Measurements from ENCODE around the gene FOXP2. TPM values are rescaled to one million over a fixed set of nuclear protein-coding genes. Genes with fewer than 3 reads are reported as not detected.

FOXP2 gene
- total and polyA plus RNA-seq, 9 of the 15 experiments (the other 6 are each of a cell fraction or from before 2014, with no cell fraction given), result not detected

DNA sequence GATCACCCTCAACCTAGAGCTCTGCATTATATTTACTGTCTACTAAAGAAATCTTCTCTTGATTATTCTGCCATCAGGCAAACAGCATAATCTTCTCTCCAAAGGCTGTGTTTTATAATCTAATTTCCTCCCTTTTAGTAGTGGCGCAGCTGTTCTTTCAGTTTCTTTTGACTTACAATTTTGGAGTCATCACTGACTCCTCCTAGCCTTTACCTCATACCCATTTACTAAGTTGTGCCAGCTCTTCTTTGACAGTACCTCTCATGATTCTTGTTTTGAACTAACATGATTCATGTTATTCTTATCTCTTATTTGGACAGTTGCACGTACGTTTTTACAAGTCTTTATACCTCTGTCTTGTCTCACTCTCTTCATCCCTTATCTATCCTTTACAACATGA lies 113.0 kb downstream of the FOXP2 start:
- H2AFZ ChIP-seq (ENCODE audit: low read depth, low read length), result no peak overlapping the region
- 2% methylated on average over 3 of the region's 3 CpGs for WGBS (ENCODE audit: insufficient coverage, low coverage, missing lambda C conversion rate)
- H3K4me3 ChIP-seq, result no peak overlapping the region
- H3K27me3 ChIP-seq (ENCODE audit: control insufficient read depth in 2 of 2, insufficient read depth in 2 of 2, low read length in 2 of 2), result no peaks in the 10 kb centered on the region
- DNase-seq (ENCODE audit: extremely low read depth in 1 of 4, low spot score in 3 of 4) (no peak), FAIRE-seq (no peak), ATAC-seq (no peak)
- no peaks in the 10 kb centered on the region for H3K9me1 ChIP-seq (ENCODE audit: control insufficient read depth, insufficient read depth, low read length)
- ChIA-PET POLR2A (no interaction called here), CTCF (ENCODE audit: low intra/inter-chr PET ratio) (no interaction called here)
- intact Hi-C loops (cut with micrococcal nuclease) (no loop called here), in situ Hi-C loops (cut with MboI) (no loop called here)
- H3K4me1 ChIP-seq (replicated peaks in 1 of 2; ENCODE audit: control insufficient read depth in 2 of 2, insufficient read depth in 2 of 2, low read length in 2 of 2), result no peaks in the 10 kb centered on the region
- TF ChIP-seq FOSL1 (tag; conservative IDR thresholded peaks at IDR 0.05) (no peak), KLF1 (tag; IDR thresholded peaks at IDR 0.05) (no peak)
- no peaks in the 10 kb centered on the region for H3K9me3 ChIP-seq (replicated peaks; ENCODE audit: control insufficient read depth, insufficient read depth, low read depth, low read length)
- H3K9ac ChIP-seq (ENCODE audit: insufficient read depth in 1 of 2, low read depth in 2 of 2, low read length in 2 of 2), result no peak overlapping the region
- no peaks in the 10 kb centered on the region for H4K20me1 ChIP-seq (replicated peaks; ENCODE audit: control insufficient read depth, insufficient read depth, low read length)
- no peaks in the 10 kb centered on the region for H3K79me2 ChIP-seq (ENCODE audit: control insufficient read depth, insufficient read depth, low read length)
- no TSS peak for BruUV-seq (replicated peaks)
- H3K27ac ChIP-seq (ENCODE audit: extremely low read depth, low read depth, low read length), result no peak overlapping the region
- H3K4me2 ChIP-seq (ENCODE audit: insufficient read depth, low read length), result no peak overlapping the region
- no peaks in the 10 kb centered on the region for H3K36me3 ChIP-seq (ENCODE audit: control insufficient read depth, insufficient read depth, low read length)

GRCh38 chr7:114530057-114530611 lies 115.5 kb downstream of the FOXP2 start:
- ChIA-PET CTCF (ENCODE audit: low intra/inter-chr PET ratio) (no interaction called here), POLR2A (no interaction called here)
- Histone ChIP-seq H3K4me1 (replicated peaks in 1 of 2; ENCODE audit: control insufficient read depth in 2 of 2, insufficient read depth in 2 of 2, low read length in 2 of 2) (no peaks in the 10 kb centered on the region), H3K27me3 (ENCODE audit: control insufficient read depth in 2 of 2, insufficient read depth in 2 of 2, low read length in 2 of 2) (no peaks in the 10 kb centered on the region), H3K27ac (ENCODE audit: extremely low read depth, low read depth, low read length) (no peak overlapping the region), H4K20me1 (replicated peaks; ENCODE audit: control insufficient read depth, insufficient read depth, low read length) (no peaks in the 10 kb centered on the region), H3K9me1 (ENCODE audit: control insufficient read depth, insufficient read depth, low read length) (no peaks in the 10 kb centered on the region), H3K79me2 (ENCODE audit: control insufficient read depth, insufficient read depth, low read length) (no peaks in the 10 kb centered on the region), H3K36me3 (ENCODE audit: control insufficient read depth, insufficient read depth, low read length) (no peaks in the 10 kb centered on the region), H3K9ac (ENCODE audit: insufficient read depth in 1 of 2, low read depth in 2 of 2, low read length in 2 of 2) (no peak overlapping the region), H3K4me2 (ENCODE audit: insufficient read depth, low read length) (no peak overlapping the region), H3K4me3 (no peak overlapping the region), H3K9me3 (replicated peaks; ENCODE audit: control insufficient read depth, insufficient read depth, low read depth, low read length) (no peaks in the 10 kb centered on the region; the same call in none of the 2 replicates), H2AFZ (ENCODE audit: low read depth, low read length) (no peak overlapping the region)
- in situ Hi-C loops (cut with MboI), result no loop called here
- no TSS peak for BruUV-seq (replicated peaks)
- no peak for TF ChIP-seq PHF21A (IDR thresholded peaks at IDR 0.05; ENCODE audit: borderline replicate concordance, low read depth)
- TF ChIP-seq NCOA6 (IDR thresholded peaks at IDR 0.05), result no peak
- TF ChIP-seq HDGF (IDR thresholded peaks at IDR 0.05), result no peak
- no peak for TF ChIP-seq CC2D1A (IDR thresholded peaks at IDR 0.05)
- TF ChIP-seq TAF9B (IDR thresholded peaks at IDR 0.05; ENCODE audit: partially characterized antibody), result no peak
- TF ChIP-seq SNIP1 (IDR thresholded peaks at IDR 0.05; ENCODE audit: low read depth), result no peak
- TF ChIP-seq ZFX (CRISPR knock-in tag; IDR thresholded peaks at IDR 0.05), result no peak
- no peak for TF ChIP-seq CHAMP1 (IDR thresholded peaks at IDR 0.05)
- no peak for TF ChIP-seq NFRKB (IDR thresholded peaks at IDR 0.05; ENCODE audit: low read depth)
- TF ChIP-seq ZNF384 (IDR thresholded peaks at IDR 0.05; ENCODE audit: low read depth, low read length), result no peak
- TF ChIP-seq CREB1 (IDR thresholded peaks at IDR 0.05), result no peak
- no peak for TF ChIP-seq CREB1 (CRISPR knock-in tag; IDR thresholded peaks at IDR 0.05)
- no peak for TF ChIP-seq COPS2 (conservative IDR thresholded peaks at IDR 0.05)
- FAIRE-seq, result no peak
- intact Hi-C loops (cut with micrococcal nuclease), result no loop called here
- DNase-seq (ENCODE audit: extremely low read depth in 1 of 4, low spot score in 3 of 4), result no peak
- no peak for ATAC-seq
- 0% methylated on average over 5 of the region's 5 CpGs for WGBS (ENCODE audit: insufficient coverage, low coverage, missing lambda C conversion rate)
